Fibroblast of peridontal ligament (primary cell): Measurements from ENCODE around the gene EFCAB8.
"Not testable (repeated sequence)": the region's sequence is repeated elsewhere in the genome, so short reads cannot be mapped to it uniquely, and the experiment has no call there.

Experiments
- DNase-seq: peaks from one replicate; pipeline ENCODE4 v3.0.0-alpha.2; 2010; ENCODE audit errors: extremely low read depth

The EFCAB8 gene

DNA sequence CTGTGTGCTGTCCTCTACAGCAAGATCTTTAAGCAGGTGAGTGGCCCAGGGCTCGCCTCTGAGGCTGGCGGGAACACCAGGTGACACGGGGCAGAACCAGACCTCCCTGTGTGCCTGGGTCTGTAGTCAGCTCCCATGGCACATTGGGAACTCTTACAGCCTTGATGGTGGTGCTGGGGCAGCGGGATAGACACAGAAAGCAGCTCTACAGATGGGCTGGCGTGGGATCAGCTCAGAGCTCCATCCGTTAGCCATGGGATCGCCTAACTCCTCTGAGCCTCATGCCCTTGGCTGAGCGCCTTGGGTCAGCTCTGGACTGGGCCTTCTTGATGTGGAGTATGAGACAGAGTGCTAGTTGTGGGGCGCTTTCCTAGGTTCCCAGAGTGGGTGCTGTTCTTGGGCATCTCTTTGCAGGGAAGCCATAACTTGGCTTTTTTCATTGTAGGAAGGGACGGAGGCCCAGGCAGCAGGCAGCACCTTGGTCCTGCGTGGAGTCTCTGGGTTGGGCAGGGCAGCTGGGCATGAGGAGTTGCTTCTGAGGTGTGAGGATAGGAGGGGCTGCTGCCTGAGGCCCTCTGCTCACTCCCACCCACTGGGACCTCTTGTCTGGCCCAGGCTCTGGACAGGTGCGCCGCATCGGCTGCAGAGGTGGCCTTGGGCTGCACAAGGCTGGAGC is 51.3 kb downstream of the EFCAB8 start:
- DNase-seq, result no peak

- no peak for DNase-seq
Measured at GRCh38 chr20:32911355-32911754, 52.6 kb downstream of the EFCAB8 start.

DNA sequence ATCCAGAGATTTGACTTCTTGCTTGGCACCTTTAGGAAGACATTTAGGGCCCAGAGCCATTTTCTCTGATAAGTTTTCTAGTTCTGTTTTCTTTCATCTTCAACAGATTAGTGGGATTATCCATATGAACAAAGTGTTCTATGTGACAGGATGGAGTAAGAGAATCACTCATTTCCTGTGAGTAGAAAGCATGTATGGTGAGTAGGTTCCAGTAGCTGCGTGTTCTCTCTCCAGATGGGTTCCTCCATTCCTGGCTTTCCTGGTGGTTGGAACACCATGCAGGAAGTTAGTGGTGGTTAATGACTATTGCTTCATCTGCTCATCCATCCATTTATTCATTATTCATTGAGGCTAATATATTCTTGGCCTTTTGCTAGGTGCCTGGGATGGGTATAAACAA is 54.0 kb downstream of the EFCAB8 start:
- DNase-seq, result no peak

DNA sequence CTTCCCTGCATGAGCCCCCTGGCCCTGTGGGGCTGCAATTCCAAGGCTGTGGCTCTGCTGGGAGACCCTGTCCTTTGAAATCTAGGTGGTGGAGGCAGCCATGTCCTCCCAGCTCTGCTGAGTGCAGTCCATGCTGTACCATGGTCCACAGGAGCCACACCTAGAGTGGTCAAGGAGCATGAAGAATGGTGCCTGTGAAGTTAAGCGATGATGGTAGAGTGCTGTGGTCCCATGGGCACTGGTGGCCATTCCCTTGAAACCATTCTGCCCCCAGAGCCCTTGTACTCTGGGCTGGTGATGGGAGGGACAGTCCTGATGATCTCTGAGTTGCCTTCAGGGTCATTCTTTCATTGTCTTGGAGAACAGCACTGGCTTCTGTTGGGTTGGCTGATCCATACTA is 55.3 kb downstream of the EFCAB8 start:
- no peak for DNase-seq

DNA sequence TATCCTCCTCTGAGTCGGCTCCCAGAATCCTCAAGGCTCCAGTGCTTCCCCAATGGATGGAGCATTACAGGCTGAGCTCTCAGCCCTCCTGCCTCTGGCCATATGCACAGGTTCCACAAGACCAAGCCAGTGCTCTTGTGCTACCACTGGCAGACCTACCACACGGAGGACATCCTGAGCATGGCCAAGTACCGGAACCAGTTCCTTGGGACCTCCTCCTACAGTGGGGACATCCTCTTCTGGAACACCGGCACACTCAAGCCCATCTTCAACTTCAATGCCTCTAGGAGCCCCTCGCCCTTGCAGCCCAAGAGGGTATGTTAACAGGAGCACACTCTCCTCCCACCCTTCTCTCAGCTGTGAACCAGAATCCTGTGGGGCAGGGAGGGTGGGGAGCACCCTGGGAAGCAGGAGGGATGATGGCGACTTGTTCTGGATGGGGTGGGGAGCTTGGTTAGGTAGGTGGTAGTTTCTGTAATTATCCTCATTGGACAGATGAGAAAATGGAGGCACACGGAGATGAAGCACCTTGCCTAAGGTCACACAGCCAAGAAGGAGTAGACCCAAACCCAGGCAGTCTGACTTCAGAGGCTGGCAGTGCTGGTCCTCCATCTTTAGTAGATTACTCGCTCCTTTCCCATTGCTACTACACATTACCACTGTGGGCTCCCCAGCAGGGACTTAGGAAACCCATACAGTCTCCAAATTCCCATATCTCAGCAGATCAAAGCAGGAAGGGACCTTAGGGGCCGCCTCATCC is 58.6 kb downstream of the EFCAB8 start:
- no peak for DNase-seq

GRCh38 chr20:32918296-32918695 is 59.6 kb downstream of the EFCAB8 start:
- DNase-seq, result no peak

GRCh38 chr20:32918751-32919150 is 60.0 kb downstream of the EFCAB8 start:
- no peak for DNase-seq

DNA sequence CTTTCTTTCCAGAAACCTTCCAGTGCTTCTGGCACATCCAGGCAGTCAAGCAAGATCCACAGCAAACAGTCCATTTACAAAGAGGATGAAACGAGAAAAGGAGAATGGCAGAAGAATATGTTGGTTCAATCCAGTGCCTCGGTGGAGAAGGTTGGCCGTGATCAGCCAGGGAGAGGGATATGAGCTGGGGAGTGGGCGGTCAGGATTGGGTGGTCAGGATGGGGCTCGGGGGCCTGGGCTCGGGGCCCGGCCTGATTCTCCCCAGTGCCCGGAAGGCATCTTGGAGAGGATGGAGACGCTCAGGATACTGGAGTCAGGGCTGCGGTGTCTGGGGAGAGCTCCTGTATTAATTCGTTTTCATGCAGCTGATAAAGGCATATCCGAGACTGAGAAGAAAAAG is 61.3 kb downstream of the EFCAB8 start:
- DNase-seq, result no peak

GRCh38 chr20:32920530-32921298 is 62.0 kb downstream of the EFCAB8 start:
- DNase-seq, result no peak

DNA sequence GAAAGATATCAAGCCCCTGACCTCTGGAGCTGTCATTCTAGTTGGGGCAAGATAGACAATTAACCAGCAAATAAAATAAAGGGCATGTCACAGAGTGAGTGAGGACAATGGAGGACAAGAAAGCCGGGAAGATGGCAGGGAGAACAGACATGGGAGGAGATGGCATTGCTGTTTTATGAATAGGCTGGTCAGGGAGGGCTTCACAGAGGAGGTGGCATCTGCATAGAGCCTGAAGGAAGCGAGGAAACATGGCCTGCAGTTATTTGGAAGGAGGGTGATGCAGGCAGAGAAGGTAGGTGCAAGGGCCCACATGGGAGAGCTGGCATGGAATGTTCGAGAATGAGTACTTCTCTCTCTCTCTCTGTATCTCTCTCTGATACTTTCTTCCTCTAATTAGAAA is 63.7 kb downstream of the EFCAB8 start:
- no peak for DNase-seq

DNA sequence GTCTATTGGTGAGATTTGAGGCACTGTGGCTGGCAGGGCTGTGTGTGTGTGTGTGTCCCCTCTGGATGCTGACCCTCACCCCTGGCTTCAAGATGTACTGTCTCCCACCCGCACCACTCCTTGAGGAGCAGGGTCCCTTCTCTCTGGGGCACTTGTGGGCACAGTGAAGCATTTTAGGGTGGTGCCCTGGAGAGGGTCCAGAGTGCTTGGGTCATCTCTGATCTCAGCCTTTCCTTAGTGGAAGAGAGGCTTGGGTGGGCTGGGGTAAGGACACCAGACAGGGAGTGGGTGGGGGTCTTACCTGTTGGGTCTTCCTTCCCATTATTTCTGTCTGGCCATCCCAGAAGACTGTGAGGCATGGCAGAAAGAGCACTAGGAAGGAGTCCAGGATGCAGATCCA is 66.1 kb downstream of the EFCAB8 start:
- no peak for DNase-seq

- no peak for DNase-seq
Measured at GRCh38 chr20:32925481-32926196, 66.9 kb downstream of the EFCAB8 start.

DNA sequence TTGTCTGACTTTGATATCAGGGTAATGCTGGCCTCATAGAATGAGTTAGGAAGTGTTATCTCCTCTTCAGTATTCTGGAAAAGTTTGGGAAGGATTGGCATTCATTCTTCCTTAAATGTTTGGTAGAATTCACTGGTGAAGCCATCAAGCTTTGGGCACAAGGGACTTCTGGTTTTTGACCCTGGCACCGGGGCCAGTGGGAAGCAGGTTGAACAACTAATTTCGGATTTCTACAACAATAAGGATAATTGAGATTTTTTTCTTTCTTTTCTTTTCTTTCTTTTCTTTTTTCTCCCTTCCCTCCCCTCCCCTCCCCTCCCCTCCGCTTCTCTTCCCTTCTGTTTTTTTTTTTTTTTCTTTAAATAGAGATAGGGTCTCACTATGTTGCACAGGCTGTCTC is 70.4 kb downstream of the EFCAB8 start:
- no peak for DNase-seq

GRCh38 chr20:32930181-32930580 is 71.5 kb downstream of the EFCAB8 start:
- DNase-seq, result no peak

GRCh38 chr20:32930701-32931100 is 72.0 kb downstream of the EFCAB8 start:
- no peak for DNase-seq

DNA sequence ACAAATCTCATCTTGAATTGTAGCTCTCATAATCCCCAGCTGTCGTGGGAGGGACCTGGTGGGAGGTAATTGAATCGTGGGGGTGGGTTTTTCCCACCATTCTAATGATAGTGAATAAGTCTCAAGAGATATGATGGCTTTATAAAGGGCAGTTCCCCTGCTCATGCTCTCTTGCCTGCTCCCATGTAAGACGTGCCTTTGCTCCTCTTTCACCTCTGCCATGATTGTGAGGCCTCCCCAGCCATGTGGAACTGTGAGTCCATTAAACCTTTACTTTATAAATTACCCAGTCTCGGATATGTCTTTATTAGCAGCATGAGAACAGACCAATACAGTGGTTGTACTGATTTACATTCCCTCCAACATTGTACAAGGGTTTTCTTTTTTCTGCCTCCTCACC is 75.9 kb downstream of the EFCAB8 start:
- DNase-seq, result no peak

GRCh38 chr20:32941155-32941885 is 82.6 kb downstream of the EFCAB8 start:
- DNase-seq, result peak; percentile 67

GRCh38 chr20:32943490-32944052 is 84.8 kb downstream of the EFCAB8 start:
- DNase-seq, result no peak

DNA sequence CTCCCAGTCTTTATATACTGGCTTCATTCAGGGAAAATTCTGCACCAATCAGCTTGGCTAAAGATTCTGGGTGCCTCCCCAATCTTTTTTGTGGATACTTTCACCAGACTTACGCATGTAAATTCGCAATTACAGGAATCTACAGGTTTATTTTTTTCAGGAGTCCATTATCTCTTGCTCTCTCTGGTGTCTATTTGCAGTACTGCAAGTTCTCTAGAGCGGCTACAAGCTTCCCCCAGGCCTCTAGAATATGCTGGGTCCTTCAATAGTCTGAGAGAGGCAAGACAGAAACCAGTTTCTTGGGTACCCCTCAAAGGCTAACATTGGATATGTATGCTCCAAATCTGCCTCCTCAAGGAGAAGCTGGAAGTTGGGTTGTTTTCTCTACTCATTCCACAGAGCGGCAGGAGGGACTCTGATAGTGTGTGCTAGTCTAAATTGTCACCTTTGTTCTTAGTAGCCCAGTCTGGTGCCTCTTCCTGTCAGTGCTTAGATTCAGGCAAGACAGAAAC is 87.0 kb downstream of the EFCAB8 start:
- peak; percentile 43 for DNase-seq

DNA sequence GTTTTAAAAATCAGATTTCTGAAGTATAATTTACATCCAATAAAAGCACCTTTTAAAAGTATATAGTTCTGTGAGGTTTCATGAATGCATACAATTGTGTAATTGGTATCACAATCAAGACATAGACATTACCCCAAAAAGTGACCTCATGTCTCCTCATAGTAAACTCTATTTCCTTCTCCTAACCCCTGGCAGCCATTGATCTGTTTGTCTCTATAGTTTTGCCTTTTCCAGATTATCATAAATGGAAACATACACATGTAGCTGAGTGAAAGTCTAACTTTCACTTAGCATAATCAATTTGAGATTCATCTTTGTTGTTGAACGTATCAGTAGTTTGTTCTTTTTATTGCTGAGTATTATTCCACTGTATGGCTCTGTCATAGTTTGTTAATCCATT is 87.9 kb downstream of the EFCAB8 start:
- DNase-seq, result no peak

DNA sequence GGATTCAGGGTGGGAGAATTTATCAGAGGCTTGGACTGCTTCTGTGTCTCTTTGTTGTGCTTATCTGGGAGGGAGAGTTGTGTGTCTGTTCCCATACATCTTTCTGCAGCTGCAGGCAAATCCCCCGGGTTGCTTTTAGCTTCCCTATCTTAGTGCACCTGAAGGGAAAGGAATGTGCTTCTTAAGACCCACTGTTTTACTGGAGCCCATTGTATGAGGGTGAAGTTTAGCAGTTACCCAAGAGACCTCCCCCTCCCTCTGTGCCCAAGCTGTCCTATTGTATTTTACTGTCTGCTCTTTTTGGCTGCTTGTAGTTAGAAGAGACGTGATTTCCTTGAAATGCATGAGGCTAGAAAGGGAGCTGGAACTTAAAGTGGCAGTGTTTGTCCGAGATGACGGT is 91.8 kb downstream of the EFCAB8 start:
- not testable (repeated sequence) for DNase-seq
